GM18526 (cell line): ENCODE measurements around the gene HDAC7.

Source experiments
- POLR2A ChIP-seq: IDR thresholded peaks from 3 replicates; pipeline ENCODE4 v1.6.1; 2011; ENCODE audit not compliant: insufficient read length; ENCODE audit errors: extremely low read depth

HDAC7 gene

GRCh38 chr12:47758834-47759690 lies 60.6 kb downstream of the HDAC7 start, which contains the start of gene RAPGEF3:
Gene RAPGEF3, minus strand, starts transcription at chr12:47758880. Its CDS starts 324 bp downstream, at chr12:47758556.
- no peak for TF ChIP-seq POLR2A

GRCh38 chr12:47758584-47758833 lies 61.2 kb downstream of the HDAC7 start:
- TF ChIP-seq POLR2A, result no peak

- TF ChIP-seq POLR2A, result no peak
Observed at GRCh38 chr12:47757840-47758583, 61.7 kb downstream of the HDAC7 start.

- no peak for TF ChIP-seq POLR2A
Observed at GRCh38 chr12:47757364-47757839, 62.3 kb downstream of the HDAC7 start.

- TF ChIP-seq POLR2A, result no peak
Observed at GRCh38 chr12:47755655-47756562, 63.8 kb downstream of the HDAC7 start.

GRCh38 chr12:47754881-47755280 lies 64.8 kb downstream of the HDAC7 start:
- TF ChIP-seq POLR2A, result no peak

GRCh38 chr12:47754126-47754525 lies 65.6 kb downstream of the HDAC7 start:
- TF ChIP-seq POLR2A, result no peak

GRCh38 chr12:47753021-47754001 lies 66.4 kb downstream of the HDAC7 start:
- no peak for TF ChIP-seq POLR2A

GRCh38 chr12:47752552-47752951 lies 67.2 kb downstream of the HDAC7 start:
- no peak for TF ChIP-seq POLR2A

- TF ChIP-seq POLR2A, result no peak
Observed at GRCh38 chr12:47752121-47752520, 67.6 kb downstream of the HDAC7 start.

- no peak for TF ChIP-seq POLR2A
Observed at GRCh38 chr12:47751561-47751960, 68.1 kb downstream of the HDAC7 start.

GRCh38 chr12:47750916-47751470 lies 68.7 kb downstream of the HDAC7 start:
- TF ChIP-seq POLR2A, result no peak

GRCh38 chr12:47750229-47750798 lies 69.4 kb downstream of the HDAC7 start:
- no peak for TF ChIP-seq POLR2A
